ENCODE results near the gene OR51Q1.

OR51Q1 gene

DNA sequence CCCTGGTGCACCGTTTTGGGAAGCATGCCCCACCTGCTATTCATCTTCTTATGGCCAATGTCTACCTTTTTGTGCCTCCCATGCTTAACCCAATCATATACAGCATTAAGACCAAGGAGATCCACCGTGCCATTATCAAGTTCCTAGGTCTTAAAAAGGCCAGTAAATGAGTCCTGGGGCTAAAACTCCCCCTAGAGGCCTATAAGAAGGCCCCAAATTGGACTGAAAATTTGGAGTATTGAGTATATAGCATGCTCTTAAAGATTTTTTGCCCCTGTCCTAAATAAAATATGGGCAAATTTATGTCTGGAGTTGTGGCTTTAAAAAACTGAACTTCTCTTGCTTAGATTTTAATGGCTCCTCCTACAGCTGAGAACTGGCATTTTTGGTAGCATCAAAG lies 31.7 kb upstream of the OR51Q1 start:
- Histone ChIP-seq H2AFZ (ENCODE audit: insufficient read depth, low read length, poor library complexity) (no peak overlapping the region), H3K27ac (ENCODE audit: low read depth, low read length) (no peak overlapping the region), H3K27me3 (ENCODE audit: insufficient read depth, low read length) (no peaks in the 10 kb centered on the region), H3K23ac (ENCODE audit: low read length) (no peak overlapping the region), H3K36me3 (ENCODE audit: control insufficient read depth in 1 of 2, insufficient read depth in 2 of 2, low read length in 2 of 2) (no peaks in the 10 kb centered on the region), H3K4ac (ENCODE audit: low read depth, low read length) (no peak overlapping the region), H3K4me1 (ENCODE audit: control insufficient read depth in 1 of 2, insufficient read depth in 2 of 2, low read length in 2 of 2) (no peaks in the 10 kb centered on the region), H2BK120ac (ENCODE audit: insufficient read depth, low read length, poor library complexity) (no peak overlapping the region), H3K9ac (ENCODE audit: low read length) (no peak overlapping the region), H2BK12ac (ENCODE audit: low read length) (no peak overlapping the region), H4K12ac (ENCODE audit: low read depth, low read length) (no peak overlapping the region), H3K4me3 (ENCODE audit: low read depth, low read length) (no peak overlapping the region), H3K79me2 (ENCODE audit: control insufficient read depth, insufficient read depth, low read length, poor library complexity) (no peaks in the 10 kb centered on the region), H2BK5ac (ENCODE audit: low read depth, low read length, poor library complexity) (no peak overlapping the region), H4K91ac (ENCODE audit: low read depth, low read length) (no peak overlapping the region), H2AK5ac (ENCODE audit: low read length) (no peak overlapping the region), H3K14ac (ENCODE audit: low read length) (no peak overlapping the region), H3K4me2 (ENCODE audit: low read length) (no peak overlapping the region), H3K9me3 (ENCODE audit: insufficient read depth, low read depth, low read length) (peaks cover 1% of the 10 kb centered on the region), H4K8ac (ENCODE audit: low read depth, low read length) (no peak overlapping the region), H3K79me1 (ENCODE audit: low read length) (no peaks in the 10 kb centered on the region), H3K18ac (ENCODE audit: low read length) (no peak overlapping the region)
- WGBS (ENCODE audit: extremely low coverage, insufficient coverage, insufficient read length) = no CpG with 5 or more reads among the region's 2 CpGs
- no peak for DNase-seq

GRCh38 chr11:5394091-5394490 lies 27.8 kb upstream of the OR51Q1 start:
- Histone ChIP-seq H3K27ac (ENCODE audit: low read depth, low read length) (no peak overlapping the region), H3K23ac (ENCODE audit: low read length) (no peak overlapping the region)

DNA sequence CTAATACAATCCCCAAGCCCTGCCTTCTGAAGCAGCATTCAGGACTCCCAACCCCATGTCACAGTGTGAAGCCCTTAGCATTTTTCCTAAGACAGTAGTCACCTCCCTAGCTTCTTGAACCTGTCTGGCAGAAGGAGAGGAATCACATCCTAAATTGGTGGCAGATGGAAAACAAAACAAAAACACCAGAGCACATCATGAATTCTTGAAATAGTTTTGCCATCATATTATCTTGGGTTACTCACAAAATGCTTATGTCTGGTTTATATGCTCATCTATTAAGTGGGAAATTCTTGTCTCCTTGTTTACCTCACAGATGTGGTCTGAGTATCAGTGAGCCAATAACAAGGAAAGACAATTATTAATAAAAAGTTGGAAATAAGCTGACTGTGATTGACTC lies 23.0 kb upstream of the OR51Q1 start:
- Histone ChIP-seq H4K12ac (ENCODE audit: low read depth, low read length) (no peak overlapping the region), H3K14ac (ENCODE audit: low read length) (no peak overlapping the region), H3K18ac (ENCODE audit: low read length) (no peak overlapping the region), H3K4me3 (ENCODE audit: low read depth, low read length) (no peak overlapping the region), H3K4me1 (ENCODE audit: control insufficient read depth in 1 of 2, insufficient read depth in 2 of 2, low read length in 2 of 2) (no peaks in the 10 kb centered on the region), H3K79me1 (ENCODE audit: low read length) (no peaks in the 10 kb centered on the region), H3K4ac (ENCODE audit: low read depth, low read length) (no peak overlapping the region), H2BK120ac (ENCODE audit: insufficient read depth, low read length, poor library complexity) (no peak overlapping the region), H3K23ac (ENCODE audit: low read length) (no peak overlapping the region), H3K9ac (ENCODE audit: low read length) (no peak overlapping the region), H3K27ac (ENCODE audit: low read depth, low read length) (no peak overlapping the region), H3K4me2 (ENCODE audit: low read length) (no peak overlapping the region), H3K79me2 (ENCODE audit: control insufficient read depth, insufficient read depth, low read length, poor library complexity) (no peaks in the 10 kb centered on the region), H2AFZ (ENCODE audit: insufficient read depth, low read length, poor library complexity) (no peak overlapping the region), H3K9me3 (ENCODE audit: insufficient read depth, low read depth, low read length) (no peaks in the 10 kb centered on the region), H2AK5ac (ENCODE audit: low read length) (no peak overlapping the region), H4K8ac (ENCODE audit: low read depth, low read length) (no peak overlapping the region), H3K27me3 (ENCODE audit: insufficient read depth, low read length) (no peaks in the 10 kb centered on the region), H2BK12ac (ENCODE audit: low read length) (no peak overlapping the region), H2BK5ac (ENCODE audit: low read depth, low read length, poor library complexity) (no peak overlapping the region), H4K91ac (ENCODE audit: low read depth, low read length) (no peak overlapping the region), H3K36me3 (ENCODE audit: control insufficient read depth in 1 of 2, insufficient read depth in 2 of 2, low read length in 2 of 2) (no peaks in the 10 kb centered on the region)
- no peak for DNase-seq

More at GRCh38 chr11:5394091-5394490, 27.8 kb upstream of the OR51Q1 start:
- H2BK5ac ChIP-seq (ENCODE audit: low read depth, low read length, poor library complexity) = no peak overlapping the region
- H3K4ac ChIP-seq (ENCODE audit: low read depth, low read length) = no peak overlapping the region
- no peaks in the 10 kb centered on the region for H3K36me3 ChIP-seq (ENCODE audit: control insufficient read depth in 1 of 2, insufficient read depth in 2 of 2, low read length in 2 of 2)
- no peaks in the 10 kb centered on the region for H3K79me2 ChIP-seq (ENCODE audit: control insufficient read depth, insufficient read depth, low read length, poor library complexity)
- no peak overlapping the region for H2AFZ ChIP-seq (ENCODE audit: insufficient read depth, low read length, poor library complexity)
- no peak overlapping the region for H3K4me3 ChIP-seq (ENCODE audit: low read depth, low read length)
- H3K14ac ChIP-seq (ENCODE audit: low read length) = no peak overlapping the region
- DNase-seq = no peak
- H3K4me1 ChIP-seq (ENCODE audit: control insufficient read depth in 1 of 2, insufficient read depth in 2 of 2, low read length in 2 of 2) = no peaks in the 10 kb centered on the region
- H3K18ac ChIP-seq (ENCODE audit: low read length) = no peak overlapping the region
- H2BK12ac ChIP-seq (ENCODE audit: low read length) = no peak overlapping the region
- H3K9ac ChIP-seq (ENCODE audit: low read length) = no peak overlapping the region
- H4K91ac ChIP-seq (ENCODE audit: low read depth, low read length) = no peak overlapping the region
- no peaks in the 10 kb centered on the region for H3K79me1 ChIP-seq (ENCODE audit: low read length)
- H4K8ac ChIP-seq (ENCODE audit: low read depth, low read length) = no peak overlapping the region
- no peaks in the 10 kb centered on the region for H3K27me3 ChIP-seq (ENCODE audit: insufficient read depth, low read length)
- no peak overlapping the region for H2AK5ac ChIP-seq (ENCODE audit: low read length)
- peaks cover 1% of the 10 kb centered on the region for H3K9me3 ChIP-seq (ENCODE audit: insufficient read depth, low read depth, low read length)
- H4K12ac ChIP-seq (ENCODE audit: low read depth, low read length) = no peak overlapping the region
- no peak overlapping the region for H3K4me2 ChIP-seq (ENCODE audit: low read length)
- no peak overlapping the region for H2BK120ac ChIP-seq (ENCODE audit: insufficient read depth, low read length, poor library complexity)

GRCh38 chr11:5405173-5405572 lies 16.7 kb upstream of the OR51Q1 start:
- no peak for DNase-seq
- no peak overlapping the region for H2BK12ac ChIP-seq (ENCODE audit: low read length)
- no peak overlapping the region for H2BK5ac ChIP-seq (ENCODE audit: low read depth, low read length, poor library complexity)
- H2BK120ac ChIP-seq (ENCODE audit: insufficient read depth, low read length, poor library complexity) = no peak overlapping the region
- no peak overlapping the region for H4K12ac ChIP-seq (ENCODE audit: low read depth, low read length)
- no peak overlapping the region for H2AFZ ChIP-seq (ENCODE audit: insufficient read depth, low read length, poor library complexity)
- no peak overlapping the region for H3K9ac ChIP-seq (ENCODE audit: low read length)
- H3K36me3 ChIP-seq (ENCODE audit: control insufficient read depth in 1 of 2, insufficient read depth in 2 of 2, low read length in 2 of 2) = no peaks in the 10 kb centered on the region
- no peaks in the 10 kb centered on the region for H3K27me3 ChIP-seq (ENCODE audit: insufficient read depth, low read length)
- no peaks in the 10 kb centered on the region for H3K79me2 ChIP-seq (ENCODE audit: control insufficient read depth, insufficient read depth, low read length, poor library complexity)
- H3K79me1 ChIP-seq (ENCODE audit: low read length) = no peaks in the 10 kb centered on the region
- no peak overlapping the region for H2AK5ac ChIP-seq (ENCODE audit: low read length)
- no peak overlapping the region for H4K8ac ChIP-seq (ENCODE audit: low read depth, low read length)
- no peaks in the 10 kb centered on the region for H3K9me3 ChIP-seq (ENCODE audit: insufficient read depth, low read depth, low read length)
- H3K4me3 ChIP-seq (ENCODE audit: low read depth, low read length) = no peak overlapping the region
- no peaks in the 10 kb centered on the region for H3K4me1 ChIP-seq (ENCODE audit: control insufficient read depth in 1 of 2, insufficient read depth in 2 of 2, low read length in 2 of 2)
- no peak overlapping the region for H3K27ac ChIP-seq (ENCODE audit: low read depth, low read length)
- no peak overlapping the region for H3K4ac ChIP-seq (ENCODE audit: low read depth, low read length)
- H3K4me2 ChIP-seq (ENCODE audit: low read length) = no peak overlapping the region
- H4K91ac ChIP-seq (ENCODE audit: low read depth, low read length) = no peak overlapping the region
- H3K18ac ChIP-seq (ENCODE audit: low read length) = no peak overlapping the region
- no peak overlapping the region for H3K14ac ChIP-seq (ENCODE audit: low read length)
- H3K23ac ChIP-seq (ENCODE audit: low read length) = no peak overlapping the region

GRCh38 chr11:5420993-5421392 lies 918 bp upstream of the OR51Q1 start:
- no peak overlapping the region for H4K12ac ChIP-seq (ENCODE audit: low read depth, low read length)
- no peak overlapping the region for H2AK5ac ChIP-seq (ENCODE audit: low read length)
- H2AFZ ChIP-seq (ENCODE audit: insufficient read depth, low read length, poor library complexity) = no peak overlapping the region
- H3K79me2 ChIP-seq (ENCODE audit: control insufficient read depth, insufficient read depth, low read length, poor library complexity) = no peaks in the 10 kb centered on the region
- DNase-seq = no peak
- no peak overlapping the region for H3K4ac ChIP-seq (ENCODE audit: low read depth, low read length)
- no peaks in the 10 kb centered on the region for H3K4me1 ChIP-seq (ENCODE audit: control insufficient read depth in 1 of 2, insufficient read depth in 2 of 2, low read length in 2 of 2)
- no peak overlapping the region for H2BK12ac ChIP-seq (ENCODE audit: low read length)
- H3K9me3 ChIP-seq (ENCODE audit: insufficient read depth, low read depth, low read length) = no peaks in the 10 kb centered on the region
- no peak overlapping the region for H3K23ac ChIP-seq (ENCODE audit: low read length)
- H3K18ac ChIP-seq (ENCODE audit: low read length) = no peak overlapping the region
- no peak overlapping the region for H2BK5ac ChIP-seq (ENCODE audit: low read depth, low read length, poor library complexity)
- no peak overlapping the region for H3K4me3 ChIP-seq (ENCODE audit: low read depth, low read length)
- no peaks in the 10 kb centered on the region for H3K36me3 ChIP-seq (ENCODE audit: control insufficient read depth in 1 of 2, insufficient read depth in 2 of 2, low read length in 2 of 2)
- H3K79me1 ChIP-seq (ENCODE audit: low read length) = no peaks in the 10 kb centered on the region
- H3K9ac ChIP-seq (ENCODE audit: low read length) = no peak overlapping the region
- H4K91ac ChIP-seq (ENCODE audit: low read depth, low read length) = no peak overlapping the region
- H4K8ac ChIP-seq (ENCODE audit: low read depth, low read length) = no peak overlapping the region
- H3K27me3 ChIP-seq (ENCODE audit: insufficient read depth, low read length) = no peaks in the 10 kb centered on the region
- H3K4me2 ChIP-seq (ENCODE audit: low read length) = no peak overlapping the region
- no peak overlapping the region for H3K14ac ChIP-seq (ENCODE audit: low read length)
- no CpG with 5 or more reads among the region's 5 CpGs for WGBS (ENCODE audit: extremely low coverage, insufficient coverage, insufficient read length)
- H3K27ac ChIP-seq (ENCODE audit: low read depth, low read length) = no peak overlapping the region
- H2BK120ac ChIP-seq (ENCODE audit: insufficient read depth, low read length, poor library complexity) = no peak overlapping the region

All from trophoblast cell (in vitro differentiated cells and primary cell).